GM21619 (cell line): ENCODE results near the gene IL22RA1.

Experiments
- ATAC-seq: cut with Tn5 transposase; IDR thresholded peaks from one replicate; pipeline ENCODE4 v1.9.1; 2021; ENCODE audit not compliant: unreplicated experiment

IL22RA1 gene

DNA sequence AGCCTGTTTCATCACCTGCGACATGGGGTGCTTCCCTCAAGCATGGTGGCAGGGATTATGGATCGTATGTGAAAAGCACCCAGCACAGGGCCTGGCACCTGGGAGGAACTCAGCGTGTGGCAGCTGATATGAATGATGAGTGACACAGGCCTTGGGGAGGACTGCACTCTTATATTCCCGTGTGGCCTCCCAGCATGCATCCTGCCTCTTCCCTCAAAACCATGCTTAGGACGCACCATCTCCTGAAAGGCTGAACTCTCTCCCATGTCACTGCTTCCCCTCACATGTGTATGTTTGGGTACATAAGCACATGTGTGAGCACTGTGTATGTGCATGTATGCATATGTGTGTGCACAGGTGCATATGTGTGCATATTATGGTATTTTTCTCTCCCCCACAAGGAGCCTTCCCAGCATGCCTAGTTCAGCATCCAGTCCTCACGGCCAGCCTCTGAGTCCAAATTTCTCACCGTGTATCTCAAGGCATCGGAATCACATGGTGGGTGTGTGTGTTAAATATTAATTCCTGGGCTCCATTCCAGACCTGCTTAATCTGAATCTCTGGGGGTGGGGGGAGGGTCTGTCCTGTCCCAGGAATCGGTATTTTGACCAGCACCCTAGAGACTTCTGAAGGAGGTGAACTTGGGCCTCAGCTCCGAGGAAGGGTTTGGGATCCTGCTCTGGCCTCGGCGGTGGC is 43.8 kb downstream of the IL22RA1 start:
- ATAC-seq: no peak

DNA sequence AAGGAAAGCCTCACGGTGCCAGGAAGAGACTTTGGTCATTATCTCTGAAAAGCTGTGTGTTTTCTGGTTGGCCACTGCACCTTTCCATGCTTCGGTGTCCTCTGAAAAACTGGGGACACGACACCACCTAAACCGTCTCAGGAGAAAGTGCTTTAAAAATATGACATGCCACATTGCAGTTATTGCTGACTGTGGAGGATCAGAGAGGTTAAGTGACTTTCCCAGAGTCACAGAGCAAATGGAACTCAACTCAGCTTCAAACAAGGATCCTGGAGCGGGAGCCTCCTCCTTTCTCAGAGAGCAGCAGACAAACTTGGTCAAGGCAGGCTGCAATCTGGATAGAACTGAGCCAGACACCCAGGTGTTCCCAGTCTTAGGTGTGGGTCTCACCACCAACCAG is 44.8 kb downstream of the IL22RA1 start:
- no peak for ATAC-seq

DNA sequence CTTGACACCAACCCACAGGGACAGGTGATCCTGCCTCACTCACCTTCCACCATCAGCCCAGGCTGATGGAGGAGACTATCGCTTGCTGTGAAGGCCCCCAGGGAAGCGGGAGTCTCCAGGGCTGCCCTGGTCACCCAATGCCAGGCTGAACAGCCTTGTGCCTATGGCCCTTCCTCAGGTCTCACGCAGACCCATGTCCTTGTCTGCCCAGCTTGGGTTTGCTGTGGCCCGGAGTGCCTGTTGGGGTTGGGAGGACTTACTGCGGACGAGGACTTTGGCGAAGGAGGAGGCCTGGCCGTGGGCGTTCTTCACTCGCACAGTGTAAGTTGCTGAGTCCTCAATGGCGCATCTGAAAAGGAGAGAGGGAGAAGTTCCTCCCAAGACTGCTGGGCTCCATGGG is 45.3 kb downstream of the IL22RA1 start:
- ATAC-seq: no peak

DNA sequence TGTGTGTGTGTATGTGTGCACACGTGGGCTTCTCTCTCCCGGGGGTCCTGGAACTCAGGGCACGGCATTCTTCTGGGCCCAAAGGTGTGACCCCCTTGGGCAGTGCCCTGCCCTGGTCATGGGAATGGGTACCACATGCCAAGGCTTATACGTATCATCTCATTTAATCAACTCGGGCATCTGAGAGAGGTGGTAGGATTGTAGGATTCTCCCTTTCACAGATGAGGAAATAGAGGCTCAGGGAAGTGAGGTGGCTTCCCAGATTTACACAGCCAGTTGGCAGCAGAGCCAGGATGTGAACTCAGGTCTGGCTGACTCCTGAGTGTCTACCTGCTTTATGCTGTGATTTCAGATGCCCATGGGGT is 46.2 kb downstream of the IL22RA1 start:
- ATAC-seq: no peak

DNA sequence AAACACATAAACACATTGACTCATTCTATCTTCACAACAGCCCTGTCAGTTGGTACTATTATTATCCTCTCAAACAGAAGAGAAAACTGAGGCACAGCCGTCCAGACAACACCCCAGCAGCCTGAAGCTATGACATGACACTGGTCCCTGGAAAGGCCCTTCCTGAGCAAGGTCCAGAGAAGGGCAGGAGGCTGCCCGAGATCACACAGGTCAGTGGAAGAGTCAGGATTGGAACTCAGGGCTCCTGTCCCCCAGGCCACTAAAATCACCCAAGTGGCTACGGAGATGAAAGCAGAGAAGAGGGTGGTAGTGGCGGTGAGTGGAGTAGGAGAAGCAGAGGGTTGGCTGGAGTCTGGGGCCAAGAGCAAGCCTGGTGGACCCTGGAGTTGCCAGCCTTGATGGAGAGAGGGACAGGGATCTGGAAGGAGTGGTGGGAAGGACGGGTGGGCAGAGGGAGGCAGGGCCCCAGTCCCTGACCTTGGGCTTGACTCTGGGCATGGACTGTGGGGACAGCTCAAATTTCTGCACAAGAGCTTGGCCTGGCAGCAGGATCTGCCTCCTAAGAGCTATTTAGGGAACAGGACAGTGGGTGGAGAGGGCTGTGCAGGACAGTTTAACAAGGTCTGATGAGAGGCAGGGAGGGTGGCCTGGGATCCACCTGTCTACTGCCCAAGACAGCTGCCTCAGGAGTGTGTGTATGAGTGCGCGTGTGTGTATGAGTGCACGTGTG is 46.8 kb downstream of the IL22RA1 start:
- ATAC-seq: no peak

DNA sequence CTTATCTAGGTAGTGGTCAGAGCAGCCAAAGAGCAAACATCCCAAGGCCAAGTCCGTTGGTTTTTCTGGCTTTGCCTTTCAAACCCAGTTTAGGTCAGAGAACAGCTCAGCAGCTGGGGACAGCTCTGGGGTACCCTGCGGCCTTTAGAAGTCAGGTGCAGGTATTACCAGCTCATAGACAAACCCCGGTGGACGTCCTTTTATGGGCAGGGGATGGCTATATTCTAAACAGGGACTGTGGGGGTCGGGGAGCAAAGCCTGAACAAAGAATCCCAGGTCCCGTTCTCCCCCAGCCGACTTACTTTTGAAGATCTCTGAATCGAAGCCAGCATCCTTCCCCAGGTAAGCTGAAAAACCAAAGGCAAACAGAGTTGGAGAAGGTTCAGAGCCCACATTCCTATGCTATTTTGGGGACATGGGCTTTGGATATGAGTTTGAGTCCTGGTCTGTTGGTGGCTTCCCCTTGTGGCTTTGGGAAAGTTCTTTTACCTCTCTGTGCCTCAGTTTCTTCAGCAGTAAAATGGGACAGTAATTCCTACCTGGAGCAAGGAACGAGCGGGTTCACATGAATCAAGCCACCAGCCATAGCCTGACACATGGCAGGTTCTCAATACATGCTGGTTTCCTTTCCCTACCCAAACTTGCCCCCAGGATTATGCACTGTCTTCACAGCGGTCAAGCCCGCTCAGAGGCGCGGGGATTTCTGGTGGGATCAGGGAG is 47.6 kb downstream of the IL22RA1 start:
- ATAC-seq: no peak

DNA sequence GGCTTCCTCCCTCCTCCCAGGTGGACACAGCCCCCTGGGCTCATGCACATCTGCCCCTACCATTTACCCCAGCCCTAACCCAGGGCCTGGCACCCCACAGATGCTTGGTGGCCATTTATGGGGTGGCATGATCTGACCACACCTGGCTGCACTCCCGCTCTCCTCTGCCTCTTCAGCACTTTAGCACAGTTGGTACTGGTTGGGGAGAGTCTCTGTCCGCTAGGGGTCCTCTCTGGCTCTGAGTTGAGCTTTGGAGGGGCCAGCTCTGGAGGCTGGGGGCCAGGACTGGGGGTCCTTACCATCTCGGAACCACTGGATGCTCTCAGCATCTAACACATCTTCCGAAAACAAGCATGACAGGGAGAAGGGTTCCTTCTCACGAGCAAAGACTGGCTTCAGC is 48.4 kb downstream of the IL22RA1 start:
- no peak for ATAC-seq

DNA sequence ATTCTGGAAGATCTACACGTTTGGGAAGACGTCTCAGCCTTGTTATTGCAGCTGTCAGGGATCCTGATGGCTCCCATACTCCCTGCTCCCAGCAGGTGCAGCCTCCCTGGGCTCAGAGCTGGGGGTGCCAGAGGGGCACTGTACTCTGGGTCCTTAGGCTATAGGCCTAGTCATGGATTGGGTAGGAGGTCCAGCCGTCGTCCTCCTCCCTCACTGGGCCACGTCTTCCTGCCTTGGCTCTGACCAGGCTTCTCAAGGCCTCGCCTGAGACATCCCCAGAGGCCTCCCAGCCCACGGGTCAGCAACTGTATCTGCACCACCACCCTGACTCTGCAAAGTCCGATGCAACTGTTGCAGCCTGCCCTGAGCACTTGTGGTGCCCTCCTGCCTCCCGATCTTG is 49.2 kb downstream of the IL22RA1 start:
- ATAC-seq: no peak

DNA sequence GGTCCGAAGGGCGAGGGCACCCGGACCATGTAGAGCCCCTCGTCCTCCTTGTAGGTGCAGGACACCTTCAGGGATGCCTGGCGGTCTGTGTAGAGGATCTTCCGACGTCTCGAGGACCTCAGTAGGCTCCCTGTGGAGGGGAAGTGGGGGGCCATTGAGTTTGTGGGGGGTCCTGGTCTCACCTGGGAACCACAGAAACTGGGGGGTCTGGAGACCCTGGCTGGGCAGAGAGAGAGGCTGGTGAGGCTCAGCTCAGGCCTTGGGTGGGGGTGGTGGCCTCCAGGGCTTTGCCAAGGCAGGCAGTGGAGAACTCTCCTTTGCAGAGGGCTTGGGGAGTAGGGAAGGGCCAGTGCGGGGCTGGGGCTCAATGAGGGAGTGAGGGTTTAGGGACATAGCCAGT is 50.0 kb downstream of the IL22RA1 start:
- no peak for ATAC-seq

DNA sequence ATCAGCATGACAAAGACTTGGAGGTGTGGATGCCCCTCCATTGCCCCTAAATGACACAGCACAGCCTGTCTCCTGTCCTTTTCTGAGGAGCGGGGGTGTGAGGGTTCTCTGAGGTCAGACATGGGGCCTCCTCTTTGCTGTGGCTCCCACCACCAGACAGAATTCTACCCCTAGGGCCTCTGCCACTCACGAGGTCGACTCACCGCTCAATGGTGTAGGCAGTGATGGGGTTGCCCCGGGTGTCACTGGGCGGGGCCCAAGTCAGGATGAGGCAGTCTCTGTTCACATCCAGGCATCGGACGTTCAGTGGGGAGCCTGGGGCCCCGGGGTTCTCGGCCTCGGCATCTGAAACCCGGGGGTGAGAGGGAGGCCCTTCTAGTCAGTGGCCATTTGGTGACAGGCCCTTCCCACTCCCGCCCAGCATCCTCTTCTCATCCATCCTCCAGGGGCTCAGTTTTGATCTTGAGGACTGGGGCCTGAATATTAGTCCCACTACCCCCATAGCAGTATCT is 50.9 kb downstream of the IL22RA1 start:
- ATAC-seq: no peak

DNA sequence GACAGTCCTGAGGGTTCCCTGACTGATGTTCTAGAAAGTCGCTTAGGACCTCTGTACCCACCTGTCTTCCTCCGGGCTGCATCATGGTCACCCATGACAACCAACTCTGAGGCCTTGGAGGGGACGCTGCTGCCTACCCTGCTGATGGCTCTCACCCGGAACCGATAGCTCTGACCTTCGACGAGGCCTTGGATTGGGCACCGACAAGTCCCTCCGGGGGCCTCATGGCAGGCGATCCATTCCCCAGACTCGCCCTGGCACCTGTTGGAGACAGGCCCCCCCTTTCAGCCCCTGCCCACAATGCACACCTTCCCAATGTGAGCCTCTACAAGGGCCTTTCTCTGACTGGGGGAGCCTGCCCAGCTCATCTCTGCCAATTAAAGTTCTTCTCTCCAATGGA is 52.2 kb downstream of the IL22RA1 start:
- no peak for ATAC-seq

DNA sequence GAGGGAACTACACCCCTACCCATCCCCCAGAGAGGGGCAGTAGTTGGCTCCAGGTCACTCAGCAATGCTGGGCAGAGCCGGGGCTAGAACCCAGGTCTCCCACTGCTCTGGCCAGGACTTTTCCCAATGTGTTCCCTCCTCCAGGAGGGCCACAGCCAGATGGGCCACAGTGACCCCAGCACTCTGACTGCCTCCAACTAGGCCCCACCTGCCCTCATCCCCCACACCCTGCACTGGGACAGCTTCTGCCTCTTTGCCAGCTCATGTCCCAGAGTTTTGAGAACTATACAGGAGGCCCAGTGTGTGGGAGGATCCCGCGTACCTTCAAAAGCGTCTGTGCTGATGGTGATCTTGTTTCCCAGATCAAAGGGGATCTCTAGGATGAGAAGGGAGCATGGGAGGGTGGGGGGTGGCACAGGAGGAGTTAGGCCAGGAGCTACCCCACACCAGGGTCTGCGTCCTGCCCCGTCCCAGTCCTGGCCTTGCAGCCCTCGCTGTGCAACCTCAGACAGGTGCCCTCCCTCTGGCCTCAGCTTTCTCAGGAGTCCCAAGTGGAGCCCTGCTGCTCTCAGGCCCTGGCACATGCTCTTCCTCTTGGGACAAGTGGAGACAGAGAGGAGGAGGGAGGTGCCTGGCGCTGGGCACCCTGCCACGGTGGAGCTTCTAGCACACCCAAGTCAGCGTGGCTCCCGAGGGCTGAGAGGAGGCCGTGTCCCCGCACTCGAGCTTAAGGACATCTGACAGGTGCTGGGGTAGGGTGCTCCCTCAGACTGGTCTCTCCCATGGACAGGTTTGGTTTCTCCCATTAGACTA is 53.0 kb downstream of the IL22RA1 start:
- no peak for ATAC-seq

DNA sequence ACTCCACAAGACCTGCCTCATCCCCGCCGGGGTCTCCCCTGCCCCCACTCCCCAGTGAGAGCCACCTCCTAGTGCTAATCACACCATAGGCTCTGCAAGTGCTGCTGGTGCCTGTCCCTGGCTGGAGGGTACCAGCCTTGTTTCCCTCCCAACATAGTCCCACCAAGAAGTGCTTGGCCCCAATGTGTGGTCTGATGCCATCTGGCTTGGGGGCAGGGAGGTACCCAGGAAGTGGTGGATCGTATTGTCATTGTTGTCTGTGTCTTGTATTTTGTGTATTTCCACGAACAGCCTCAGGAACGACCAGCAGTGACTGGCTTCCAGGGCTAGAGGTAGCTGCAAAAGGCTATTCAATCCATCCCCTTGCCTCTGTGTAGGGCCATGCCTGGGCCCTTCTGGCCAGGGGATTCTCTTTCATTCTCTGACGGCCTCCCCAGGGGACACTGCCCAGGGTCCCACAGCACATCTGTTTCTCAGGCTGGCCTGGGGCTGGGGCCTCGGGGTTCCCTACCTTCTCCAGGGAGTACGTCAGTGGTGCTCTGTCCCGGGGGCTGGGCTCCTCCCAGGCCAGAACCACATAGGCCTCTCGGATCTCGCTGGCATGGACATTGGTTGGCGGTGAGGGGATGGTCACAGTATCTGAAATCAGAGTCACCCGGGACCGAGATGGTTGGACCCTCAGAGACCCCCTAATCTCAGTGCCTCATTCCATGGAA is 53.8 kb downstream of the IL22RA1 start:
- ATAC-seq: no peak

DNA sequence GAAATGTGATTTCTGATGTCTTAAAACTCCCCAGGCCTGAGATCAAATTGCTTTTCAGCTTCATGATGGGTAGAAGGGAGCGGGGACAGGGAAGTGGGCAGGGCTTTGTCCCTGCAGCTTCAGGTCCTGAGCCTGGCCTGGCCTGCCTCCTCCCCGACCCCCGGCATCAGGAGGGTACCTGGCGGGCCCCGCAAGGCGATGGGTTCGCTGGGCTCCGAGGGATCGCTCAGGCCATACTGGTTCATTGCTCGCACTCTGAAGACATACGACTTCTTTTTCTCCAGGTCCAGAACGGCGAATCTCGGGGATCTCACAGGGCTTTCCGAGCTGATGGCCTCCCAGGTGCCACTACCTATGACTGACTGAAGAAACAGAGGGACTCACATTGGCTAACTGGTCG is 56.5 kb downstream of the IL22RA1 start:
- no peak for ATAC-seq

DNA sequence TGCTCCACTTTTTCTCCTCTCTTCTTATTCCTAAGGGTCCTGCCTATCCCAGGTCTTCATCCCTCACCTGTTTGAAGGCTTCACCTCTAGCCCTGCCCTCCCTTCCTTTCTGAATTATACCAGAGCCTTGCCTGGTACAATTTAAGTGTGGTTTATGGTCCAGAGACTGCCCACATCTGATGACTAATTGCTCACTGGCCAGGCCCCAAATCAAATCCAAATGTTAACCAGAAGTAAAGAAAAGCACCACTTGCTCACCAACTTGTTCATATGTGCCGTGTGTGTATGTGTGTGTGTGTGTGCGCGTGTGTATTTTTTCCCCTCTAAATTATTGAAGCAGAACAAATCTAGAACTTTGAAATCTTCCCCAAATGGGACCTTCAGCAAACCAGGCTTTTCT is 57.4 kb downstream of the IL22RA1 start:
- no peak for ATAC-seq

DNA sequence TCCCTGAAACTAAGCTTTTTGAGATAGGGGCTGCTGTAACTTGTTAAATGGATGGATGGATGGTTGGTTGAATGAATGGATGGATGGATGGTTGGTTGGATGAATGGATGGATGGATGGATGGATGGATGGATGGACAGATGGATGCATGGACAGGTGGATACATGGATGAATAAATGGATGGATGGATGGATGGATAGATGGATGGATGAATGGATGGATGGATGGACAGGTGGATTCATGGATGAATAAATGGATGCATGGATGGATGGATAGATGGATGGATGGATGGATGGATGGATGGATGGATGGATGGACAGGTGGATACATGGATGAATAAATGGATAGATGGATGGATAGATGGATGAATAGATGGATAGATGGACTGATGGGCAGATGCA is 57.9 kb downstream of the IL22RA1 start:
- no peak for ATAC-seq

DNA sequence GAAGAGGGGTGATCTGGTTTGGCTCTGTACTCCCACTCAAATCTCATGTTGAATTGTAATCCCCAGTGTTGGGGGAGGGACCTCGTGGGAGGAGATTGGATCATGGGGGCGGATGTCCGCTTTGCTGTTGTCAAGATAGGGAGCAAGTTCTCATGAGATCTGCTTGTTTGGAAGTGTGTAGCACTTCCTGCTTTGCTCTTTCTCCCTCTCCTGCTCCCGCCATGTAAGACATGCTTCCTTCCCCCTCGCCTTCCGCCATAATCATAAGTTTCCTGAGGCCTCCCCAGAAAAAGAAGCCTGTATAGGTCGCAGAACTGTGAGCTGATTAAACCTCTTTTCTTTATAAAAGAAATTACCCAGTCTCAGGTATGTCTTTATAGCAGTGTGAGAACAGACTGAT is 58.9 kb downstream of the IL22RA1 start:
- ATAC-seq: no peak

DNA sequence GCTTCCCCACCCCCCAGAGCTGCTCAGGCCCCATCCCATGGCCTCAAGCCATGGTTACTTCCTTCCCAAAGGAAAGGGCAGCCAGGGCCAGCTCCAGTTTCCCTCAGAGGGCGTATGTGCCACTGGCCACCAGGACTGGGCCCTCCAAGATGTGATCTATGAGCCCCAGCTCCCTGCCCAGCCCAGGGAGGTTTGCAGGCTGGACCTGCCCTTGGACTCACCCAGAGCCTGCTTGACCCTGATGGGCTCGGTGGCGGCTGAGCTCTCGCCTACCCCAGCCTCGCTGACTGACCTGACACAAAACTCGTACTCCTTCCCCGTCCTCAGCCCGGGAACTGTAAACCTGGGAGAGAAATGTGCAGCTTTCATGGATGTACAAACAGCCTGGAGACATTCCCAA is 60.6 kb downstream of the IL22RA1 start:
- no peak for ATAC-seq

DNA sequence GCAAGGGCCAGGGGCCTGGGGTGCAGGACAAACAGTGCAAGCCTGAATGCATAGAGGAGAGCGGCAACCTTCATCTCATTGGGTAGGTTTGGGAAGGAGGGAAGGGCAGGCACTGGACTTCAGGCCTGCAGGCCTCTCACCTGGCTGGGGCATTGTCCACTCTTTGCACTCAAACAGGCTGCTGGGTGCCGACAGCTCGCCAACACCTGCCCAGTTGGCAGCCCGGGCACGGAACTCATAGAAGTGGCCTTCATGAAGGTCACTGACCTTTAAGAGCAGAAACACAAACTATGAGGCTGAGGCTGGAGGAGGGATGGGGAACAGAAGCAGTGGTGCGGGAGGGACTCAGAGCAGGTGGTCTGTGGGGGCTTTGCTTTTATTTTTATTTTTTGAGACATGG is 61.8 kb downstream of the IL22RA1 start:
- ATAC-seq: no peak

DNA sequence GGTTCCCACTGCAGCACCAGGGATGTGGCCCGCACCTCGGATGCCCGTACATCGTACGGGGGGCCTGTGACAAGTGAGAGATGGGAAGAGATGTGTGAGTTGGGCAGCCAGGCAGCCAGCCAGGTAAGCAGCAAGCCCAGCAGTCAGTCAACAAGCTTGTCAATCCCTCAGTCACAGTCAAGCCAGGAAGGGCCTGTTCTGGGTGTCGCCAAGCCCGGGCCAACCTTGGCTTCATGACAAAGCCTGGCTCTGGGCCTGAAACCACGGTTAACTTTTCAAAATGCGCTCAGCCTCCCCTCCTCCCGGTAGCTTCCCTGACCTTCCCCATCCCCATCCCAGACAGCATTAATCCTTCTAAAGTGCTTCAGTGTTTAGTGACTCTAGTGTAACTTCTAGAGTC is 62.8 kb downstream of the IL22RA1 start:
- no peak for ATAC-seq
